NK-92 (cell line): ENCODE results near the gene ARMC9.
"Not testable (repeated sequence)": the region's sequence is repeated elsewhere in the genome, so short reads cannot be mapped to it uniquely, and the experiment has no call there.

Source experiments
- DNase-seq: peaks from one replicate; lab custom pipeline; 2025; ENCODE audit not compliant: unreplicated experiment; lab: John Stamatoyannopoulos, UW

Gene ARMC9

GRCh38 chr2:231198291-231199173 lies at the start of gene ARMC9:
ARMC9 (plus strand) TSS chr2:231198631; CDS start chr2:231206239, 7,608 bp downstream.
- no peak for DNase-seq

GRCh38 chr2:231152800-231153557 lies 45.5 kb upstream of the ARMC9 start:
- DNase-seq, result no peak

GRCh38 chr2:231159306-231159705 lies 39.1 kb upstream of the ARMC9 start:
- DNase-seq, result no peak

GRCh38 chr2:231160701-231161100 lies 37.7 kb upstream of the ARMC9 start:
- no peak for DNase-seq

- DNase-seq, result no peak
Measured at GRCh38 chr2:231161252-231161839, 37.1 kb upstream of the ARMC9 start.

GRCh38 chr2:231161877-231162329 lies 36.5 kb upstream of the ARMC9 start:
- DNase-seq, result no peak

- no peak for DNase-seq
Measured at GRCh38 chr2:231163011-231163410, 35.4 kb upstream of the ARMC9 start.

- DNase-seq, result no peak
Measured at GRCh38 chr2:231163414-231164095, 34.9 kb upstream of the ARMC9 start.

- no peak for DNase-seq
Measured at GRCh38 chr2:231167745-231168459, 30.5 kb upstream of the ARMC9 start.

GRCh38 chr2:231168460-231169139 lies 29.8 kb upstream of the ARMC9 start:
- DNase-seq, result no peak

GRCh38 chr2:231169488-231169887 lies 28.9 kb upstream of the ARMC9 start:
- no peak for DNase-seq

- DNase-seq, result no peak
Measured at GRCh38 chr2:231170055-231170454, 28.4 kb upstream of the ARMC9 start.

- no peak for DNase-seq
Measured at GRCh38 chr2:231172025-231172424, 26.4 kb upstream of the ARMC9 start.

- DNase-seq, result no peak
Measured at GRCh38 chr2:231174211-231174651, 24.2 kb upstream of the ARMC9 start.

- DNase-seq, result no peak
Measured at GRCh38 chr2:231176066-231176465, 22.4 kb upstream of the ARMC9 start.

- DNase-seq, result no peak
Measured at GRCh38 chr2:231177156-231178025, 21.0 kb upstream of the ARMC9 start.

- not testable (repeated sequence) for DNase-seq
Measured at GRCh38 chr2:231178805-231179204, 19.6 kb upstream of the ARMC9 start.

GRCh38 chr2:231181860-231182512 lies 16.4 kb upstream of the ARMC9 start:
- no peak for DNase-seq
